ENCODE data around the gene TRAP1.

DNA sequence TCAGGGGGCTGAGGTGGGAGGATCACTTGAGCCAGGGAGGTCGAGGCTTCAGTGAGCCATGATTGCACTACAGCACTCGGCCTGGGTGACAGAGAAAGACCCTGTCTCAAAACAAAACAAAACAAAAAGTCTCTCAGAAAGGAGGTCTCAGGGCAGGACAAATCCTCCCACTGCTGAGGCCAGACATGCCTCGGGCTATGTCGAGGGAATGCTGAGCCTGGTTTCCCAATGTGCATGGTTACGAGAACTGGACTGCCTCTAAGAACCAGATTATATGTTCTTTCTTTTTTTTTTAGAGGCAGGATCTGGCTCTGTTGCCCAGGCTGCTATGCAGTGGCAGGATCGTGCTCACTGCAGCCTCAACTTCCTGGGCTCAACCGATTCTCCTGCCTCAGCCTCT is 27.6 kb downstream of the TRAP1 start:
- no peak for TF ChIP-seq CTCF (IDR thresholded peaks at IDR 0.05)
- no peak for TF ChIP-seq POLR2A (IDR thresholded peaks at IDR 0.05)

Measured in body of pancreas (tissue), 4 donors.